SU-DHL-6 (cell line): ENCODE measurements around the gene LATS2.

Experiments
- H2AFZ ChIP-seq: fragments of 200-600 bp; sonication (generic); 2 replicates; pipeline ENCODE4 v1.6.1; 2014; ENCODE audit warnings: low read depth, mild to moderate bottlenecking, moderate library complexity, mixed read lengths, antibody characterized with exemption, low read length; ENCODE audit not compliant: severe bottlenecking
- H3F3A ChIP-seq: fragments of 200-600 bp; shearing (Covaris generic); 2 replicates; pipeline ENCODE4 v1.6.0; 2016; ENCODE audit warnings: antibody characterized with exemption, mild to moderate bottlenecking; ENCODE audit not compliant: insufficient read depth
- H3K27ac ChIP-seq: fragments of 200-600 bp; sonication (generic); 2 replicates; pipeline ENCODE4 v1.5.1; 2016; ENCODE audit warnings: low read depth, mild to moderate bottlenecking, low read length, moderate library complexity, mixed read lengths
- H3K27me3 ChIP-seq: fragments of 200-600 bp; sonication (generic), shearing (Covaris generic); 2 replicates; pipeline ENCODE4 v1.6.0; 2014; ENCODE audit warnings: mild to moderate bottlenecking, low read length
- H3K36me3 ChIP-seq: fragments of 200-600 bp; sonication (generic); 2 replicates; pipeline ENCODE4 v1.6.1; 2014; ENCODE audit warnings: mild to moderate bottlenecking, low read length, mixed read lengths
- H3K4me2 ChIP-seq: fragments of 300-600, 200-600 bp; shearing (Covaris generic), sonication (generic); 2 replicates; pipeline ENCODE4 v1.6.0; 2014; ENCODE audit warnings: low read length, low read depth, mild to moderate bottlenecking; ENCODE audit not compliant: poor library complexity, severe bottlenecking
- H3K4me3 ChIP-seq: fragments of 200-600 bp; sonication (generic); 2 replicates; pipeline ENCODE4 v1.5.1; 2014; ENCODE audit warnings: antibody characterized with exemption, low read length, mild to moderate bottlenecking, mixed read lengths; ENCODE audit not compliant: insufficient read depth, poor library complexity, severe bottlenecking
- H3K79me2 ChIP-seq: fragments of 200-600 bp; sonication (generic); 2 replicates; pipeline ENCODE4 v1.6.1; 2014; ENCODE audit warnings: mild to moderate bottlenecking, low read length, moderate library complexity; ENCODE audit not compliant: insufficient read depth
- H3K9ac ChIP-seq: fragments of 200-600 bp; sonication (generic); 2 replicates; pipeline ENCODE4 v1.7.0; 2014; ENCODE audit warnings: mild to moderate bottlenecking, low read length
- H3K9me2 ChIP-seq: fragments of 200-600 bp; sonication (generic); replicated peaks from 2 replicates; pipeline ENCODE4 v1.6.1; 2014; ENCODE audit warnings: low read length; ENCODE audit not compliant: insufficient read depth
- H3K9me3 ChIP-seq: fragments of 200-600 bp; sonication (generic); 2 replicates; pipeline ENCODE4 v1.6.1; 2014; ENCODE audit warnings: low read length, mixed read lengths; ENCODE audit not compliant: insufficient read depth
- H4K20me1 ChIP-seq: fragments of 200-600 bp; sonication (generic); 2 replicates; pipeline ENCODE4 v1.6.1; 2014; ENCODE audit warnings: low read depth, mild to moderate bottlenecking, antibody characterized with exemption, low read length, moderate library complexity, mixed read lengths
- CTCF ChIP-seq: fragments of 200-600 bp; sonication (generic); IDR thresholded peaks from one replicate; pipeline ENCODE4 v1.5.1; 2017; ENCODE audit warnings: antibody characterized with exemption, mild to moderate bottlenecking, low read length, moderate library complexity; ENCODE audit not compliant: insufficient read depth, poor library complexity, severe bottlenecking
- EZH2phosphoT487 ChIP-seq: fragments of 200-600 bp; sonication (generic), shearing (Covaris generic); conservative IDR thresholded peaks from 2 replicates; pipeline ENCODE4 v1.6.1; 2018; ENCODE audit warnings: mild to moderate bottlenecking, antibody characterized with exemption, low read length, moderate library complexity, mixed read lengths

Gene LATS2

GRCh38 chr13:21100211-21100610 is 38.8 kb upstream of the LATS2 start:
- Histone ChIP-seq H3K79me2 (no peaks in the 10 kb centered on the region), H3K27ac (no peak overlapping the region), H4K20me1 (no peaks in the 10 kb centered on the region), H3K9me3 (no peaks in the 10 kb centered on the region), H3K36me3 (no peaks in the 10 kb centered on the region), H3F3A (no peaks in the 10 kb centered on the region), H3K27me3 (no peaks in the 10 kb centered on the region), H3K4me2 (no peak overlapping the region), H3K4me3 (no peak overlapping the region), H3K9ac (no peak overlapping the region), H3K9me2 (no peaks in the 10 kb centered on the region), H2AFZ (no peak overlapping the region)
- TF ChIP-seq EZH2phosphoT487 (no peak), CTCF (no peak)

GRCh38 chr13:21095311-21095710 is 33.9 kb upstream of the LATS2 start:
- H2AFZ ChIP-seq: no peak overlapping the region
- H3K4me2 ChIP-seq: no peak overlapping the region
- H3K36me3 ChIP-seq: no peaks in the 10 kb centered on the region
- TF ChIP-seq CTCF (no peak), EZH2phosphoT487 (no peak)
- no peak overlapping the region for H3K9ac ChIP-seq
- H3K9me2 ChIP-seq: no peaks in the 10 kb centered on the region
- H4K20me1 ChIP-seq: no peaks in the 10 kb centered on the region
- H3F3A ChIP-seq: no peaks in the 10 kb centered on the region
- no peaks in the 10 kb centered on the region for H3K79me2 ChIP-seq
- H3K27ac ChIP-seq: no peak overlapping the region
- no peaks in the 10 kb centered on the region for H3K27me3 ChIP-seq
- H3K4me3 ChIP-seq: no peak overlapping the region
- no peaks in the 10 kb centered on the region for H3K9me3 ChIP-seq

GRCh38 chr13:21089830-21090229 is 28.4 kb upstream of the LATS2 start:
- no peak for TF ChIP-seq CTCF
- no peak for TF ChIP-seq EZH2phosphoT487
- Histone ChIP-seq H3K79me2 (no peaks in the 10 kb centered on the region), H2AFZ (no peak overlapping the region), H3K36me3 (no peaks in the 10 kb centered on the region), H3F3A (no peaks in the 10 kb centered on the region), H3K27ac (no peak overlapping the region), H3K9me3 (no peaks in the 10 kb centered on the region), H4K20me1 (no peaks in the 10 kb centered on the region), H3K4me2 (no peak overlapping the region), H3K27me3 (no peaks in the 10 kb centered on the region), H3K9ac (no peak overlapping the region), H3K9me2 (no peaks in the 10 kb centered on the region), H3K4me3 (no peak overlapping the region)

- H3K4me3 ChIP-seq: no peak overlapping the region
- no peak overlapping the region for H3K9ac ChIP-seq
- H3K36me3 ChIP-seq: no peaks in the 10 kb centered on the region
- H3K27ac ChIP-seq: no peak overlapping the region
- H3F3A ChIP-seq: no peaks in the 10 kb centered on the region
- no peak overlapping the region for H2AFZ ChIP-seq
- no peaks in the 10 kb centered on the region for H3K9me2 ChIP-seq
- H4K20me1 ChIP-seq: no peaks in the 10 kb centered on the region
- H3K9me3 ChIP-seq: no peaks in the 10 kb centered on the region
- no peaks in the 10 kb centered on the region for H3K27me3 ChIP-seq
- no peaks in the 10 kb centered on the region for H3K79me2 ChIP-seq
- no peak for TF ChIP-seq CTCF
- no peak for TF ChIP-seq EZH2phosphoT487
- no peak overlapping the region for H3K4me2 ChIP-seq
These were observed 27.1 kb upstream of the LATS2 start for GRCh38 chr13:21088534-21088933.
